GM21360 (cell line): ENCODE results near the gene KRTAP4-12.
"Not testable (repeated sequence)": the region's sequence is repeated elsewhere in the genome, so short reads cannot be mapped to it uniquely, and the experiment has no call there.

Experiments
- ATAC-seq: cut with Tn5 transposase; IDR thresholded peaks from one replicate; pipeline ENCODE4 v1.9.1; 2021; ENCODE audit warnings: mild to moderate bottlenecking, moderate library complexity; ENCODE audit not compliant: unreplicated experiment

Gene KRTAP4-12

GRCh38 chr17:41098042-41098441 lies 25.9 kb downstream of the KRTAP4-12 start, which contains the start of gene KRTAP4-8:
TSS of gene KRTAP4-8 (minus strand) at chr17:41098142. CDS start at chr17:41098084, 58 bp downstream.
- ATAC-seq: no peak

- no peak for ATAC-seq
Measured at GRCh38 chr17:41096055-41096454, 27.9 kb downstream of the KRTAP4-12 start.

- not testable (repeated sequence) for ATAC-seq
Measured at GRCh38 chr17:41088760-41089352, 35.1 kb downstream of the KRTAP4-12 start.

- not testable (repeated sequence) for ATAC-seq
Measured at GRCh38 chr17:41084100-41084856, 39.7 kb downstream of the KRTAP4-12 start, which contains the start of gene KRTAP4-7. TSS of gene KRTAP4-7 (plus strand) at chr17:41084150. CDS start at chr17:41084207, 57 bp downstream.

GRCh38 chr17:41083427-41083826 lies 40.6 kb downstream of the KRTAP4-12 start:
- not testable (repeated sequence) for ATAC-seq

- ATAC-seq: no peak
Measured at GRCh38 chr17:41082626-41083025, 41.4 kb downstream of the KRTAP4-12 start.

- no peak for ATAC-seq
Measured at GRCh38 chr17:41076788-41077187, 47.2 kb downstream of the KRTAP4-12 start.

GRCh38 chr17:41073676-41074075 lies 50.3 kb downstream of the KRTAP4-12 start:
- ATAC-seq: no peak
